GM12878 (cell line): ENCODE data around the gene GLMN. TPM values are rescaled to one million over a fixed set of nuclear protein-coding genes. Genes with fewer than 3 reads are reported as not detected.

Experiments
- ATAC-seq: fragments of 200-7000 bp; cut with Tn5 transposase; 3 replicates; pipeline ENCODE4 v1.9.1; 2020; ENCODE audit warnings: mild to moderate bottlenecking, moderate library complexity
- BruUV-seq: library from RNA; stranded (reverse); fragments of 400-500 nt; replicated peaks from 2 replicates; lab custom pipeline; 2021; lab: Mats Ljungman, UMichigan
- CTCF ChIA-PET: fragments of 300-600 bp; sonication (Branson Sonifier 250); formaldehyde crosslinking; extraction: SDS; loops from one replicate; lab custom pipeline; 2021; ENCODE audit warnings: inconsistent platforms; lab: Yijun Ruan, JAX
- POLR2A ChIA-PET: fragments of 350-600 bp; formaldehyde crosslinking; extraction: SDS; loops from one replicate; lab custom pipeline; 2021; ENCODE audit warnings: inconsistent platforms; lab: Charles Lee
- RAD21 ChIA-PET: fragments of 300-600 bp; sonication (Branson Sonifier 250); formaldehyde crosslinking; loops from one replicate; lab custom pipeline; 2023; ENCODE audit warnings: antibody characterized with exemption; ENCODE audit not compliant: unreplicated experiment; lab: Charles Lee
- SMC1A ChIA-PET: fragments of 300-600 bp; sonication (Branson Sonifier 250); formaldehyde crosslinking; loops from one replicate; lab custom pipeline; 2023; ENCODE audit not compliant: unreplicated experiment, uncharacterized antibody; lab: Charles Lee
- DNase-seq: peaks from one replicate; pipeline ENCODE4 v3.0.0-alpha.2; 2011; ENCODE audit warnings: low read depth, low spot score
- FAIRE-seq: peaks from 3 replicates; lab custom pipeline; 2011; peaks lifted over from hg19 to GRCh38; lab: Jason Lieb, UNC
- H2AFZ ChIP-seq: 2 replicates; pipeline ENCODE4 v1.6.0; 2011; ENCODE audit warnings: low read depth, low read length, control low read depth; ENCODE audit not compliant: control insufficient read depth
- H3K27ac ChIP-seq: 2 replicates; pipeline ENCODE4 v1.5.1; 2011; ENCODE audit warnings: control low read depth; ENCODE audit not compliant: control insufficient read depth, insufficient read depth
- H3K27me3 ChIP-seq, 2 experiments: replicated peaks in 1 of 2; 2 replicates each; pipeline versions ENCODE4 v1.6.0 to v1.6.1; 2011; ENCODE audit warnings: low read length in 1 of 2; ENCODE audit not compliant: control insufficient read depth in 2 of 2, insufficient read depth in 2 of 2
- H3K36me3 ChIP-seq, 2 experiments: 2 replicates each; pipeline ENCODE4 v1.5.1; 2011; ENCODE audit warnings: low read length in 1 of 2; ENCODE audit not compliant: control insufficient read depth in 2 of 2, insufficient read depth in 2 of 2
- H3K4me1 ChIP-seq: 2 replicates; pipeline ENCODE4 v1.6.1; 2011; ENCODE audit warnings: mild to moderate bottlenecking, low read length, moderate library complexity, mixed read lengths; ENCODE audit not compliant: control insufficient read depth, insufficient read depth
- H3K4me2 ChIP-seq: 2 replicates; pipeline ENCODE4 v1.6.0; 2011; ENCODE audit warnings: control low read depth; ENCODE audit not compliant: control insufficient read depth, insufficient read depth
- H3K4me3 ChIP-seq: fragments of 200-600 bp; sonication (generic); 2 replicates; pipeline ENCODE4 v1.5.1; 2016
- H3K79me2 ChIP-seq: 2 replicates; pipeline ENCODE4 v1.6.0; 2011; ENCODE audit warnings: low read length; ENCODE audit not compliant: control insufficient read depth, insufficient read depth
- H3K9ac ChIP-seq: 2 replicates; pipeline ENCODE4 v1.8.0; 2011; ENCODE audit warnings: low read length, control low read depth, mixed read lengths; ENCODE audit not compliant: control insufficient read depth, insufficient read depth
- H3K9me3 ChIP-seq: replicated peaks from 3 replicates; pipeline ENCODE4 v1.5.1; 2011; ENCODE audit warnings: mild to moderate bottlenecking, low read length; ENCODE audit not compliant: control insufficient read depth, insufficient read depth
- H4K20me1 ChIP-seq: 2 replicates; pipeline ENCODE4 v1.6.0; 2011; ENCODE audit not compliant: control insufficient read depth, insufficient read depth
- CBX3 ChIP-seq: fragments of 200-600 bp; sonication (generic); IDR thresholded peaks from 2 replicates; pipeline ENCODE4 v1.6.1; 2016; ENCODE audit warnings: low read depth, borderline replicate concordance
- ELK1 ChIP-seq: IDR thresholded peaks from 2 replicates; pipeline ENCODE4 v1.6.1; 2012; ENCODE audit warnings: low read depth, low read length, improper control_type of control experiment
- MEF2B ChIP-seq: fragments of 450-650 bp; IDR thresholded peaks from 2 replicates; pipeline ENCODE4 v1.6.1; 2018; ENCODE audit warnings: mild to moderate bottlenecking, moderate library complexity; ENCODE audit not compliant: partially characterized antibody, poor library complexity, severe bottlenecking
- MYC ChIP-seq: IDR thresholded peaks from 2 replicates; pipeline ENCODE4 v1.6.1; 2011; ENCODE audit warnings: mild to moderate bottlenecking, low read length, moderate library complexity, inconsistent platforms; ENCODE audit not compliant: insufficient read depth, insufficient replicate concordance, insufficient read length, severe bottlenecking
- NFYB ChIP-seq: IDR thresholded peaks from 2 replicates; pipeline ENCODE4 v1.6.1; 2011; ENCODE audit warnings: low read depth, mild to moderate bottlenecking, low read length, improper control_type of control experiment, moderate library complexity; ENCODE audit not compliant: insufficient read depth
- PAX8 ChIP-seq: fragments of 450-650 bp; IDR thresholded peaks from 2 replicates; pipeline ENCODE4 v1.6.1; 2017; ENCODE audit warnings: mild to moderate bottlenecking, moderate library complexity
- RAD21 ChIP-seq: IDR thresholded peaks from 2 replicates; pipeline ENCODE4 v1.6.1; 2011; ENCODE audit warnings: mild to moderate bottlenecking, low read depth, low read length, moderate library complexity; ENCODE audit not compliant: insufficient read depth
- RUNX3 ChIP-seq: IDR thresholded peaks from 2 replicates; pipeline ENCODE4 v1.6.1; 2012; ENCODE audit warnings: low read length, inconsistent platforms
- SIN3A ChIP-seq: IDR thresholded peaks from 2 replicates; pipeline ENCODE4 v1.6.1; 2012; ENCODE audit warnings: low read depth, low read length, improper control_type of control experiment
- TCF3 ChIP-seq: IDR thresholded peaks from 2 replicates; pipeline ENCODE4 v1.6.1; 2012; ENCODE audit warnings: low read depth, mild to moderate bottlenecking, low read length, borderline replicate concordance; ENCODE audit not compliant: insufficient read depth
- USF2 ChIP-seq: IDR thresholded peaks from 2 replicates; pipeline ENCODE4 v1.6.1; 2011; ENCODE audit warnings: low read depth, low read length, improper control_type of control experiment, borderline replicate concordance
- ZNF217 ChIP-seq: fragments of 450-650 bp; IDR thresholded peaks from 2 replicates; pipeline ENCODE4 v1.6.1; 2017; ENCODE audit warnings: antibody characterized with exemption, mild to moderate bottlenecking
- ZNF24 ChIP-seq: fragments of 450-650 bp; IDR thresholded peaks from 2 replicates; pipeline ENCODE4 v1.6.1; 2017; ENCODE audit warnings: antibody characterized with exemption, mild to moderate bottlenecking
- ZNF687 ChIP-seq: fragments of 450-650 bp; IDR thresholded peaks from 2 replicates; pipeline ENCODE4 v1.6.1; 2017; ENCODE audit warnings: mild to moderate bottlenecking, moderate library complexity
- WGBS: methylation state at CpG from one replicate; pipeline ENCODE4 v1.1.6; 2016; ENCODE audit warnings: low lambda C conversion rate; ENCODE audit not compliant: insufficient replicate concordance, insufficient coverage; ENCODE audit errors: missing lambda C conversion rate; 5-methylcytosine and 5-hydroxymethylcytosine counted together
- in situ Hi-C: fragments of 300-500 bp; cut with MboI; formaldehyde crosslinking; loops from 9 replicates; pipeline ENCODE4 v1.14.3; 2018; ENCODE audit warnings: mixed read lengths
- intact Hi-C: fragments of 100-400 bp; cut with micrococcal nuclease; formaldehyde crosslinking; loops from one replicate; pipeline ENCODE4 v1.14.2; 2022; ENCODE audit not compliant: unreplicated experiment
- polyA plus RNA-seq, 11 experiments: library from polyadenylated mRNA; depleted of rRNA in 4 of 11; unstranded in 6 of 11; stranded (reverse) in 5 of 11; fragments of >200 nt; fragmentation: Nextera tagmentation in 4 of 11; fragmentation: Illumina TruSeq in 1 of 11; extraction: Ambion mirVana in 4 of 11; extraction: Trizol in 1 of 11; gene quantifications; 1 replicate in 1 of 11; 2 replicates in 10 of 11; pipeline versions ENCODE4 v1.2.1 to v1.2.3, GENCODE V29; 2011 to 2016; ENCODE audit warnings: inconsistent platforms in 2 of 11, missing spikeins in 2 of 11, low read depth in 1 of 11
- total RNA-seq, 4 experiments: library from RNA; depleted of rRNA in 3 of 4; stranded (reverse); fragments of >200 nt in 3 of 4; fragmentation: Illumina TruSeq in 1 of 4; extraction: Trizol in 1 of 4; gene quantifications; 2 replicates each; pipeline versions ENCODE4 v1.2.1 to v1.2.3, GENCODE V29; 2013 to 2021

The GLMN gene
- total and polyA plus RNA-seq, 10 of the 15 experiments (the other 5 are each of a cell fraction or from before 2014, with no cell fraction given) = 11.5 to 33.7 (median 16.7) TPM

GRCh38 chr1:92277105-92277723 lies 21.6 kb downstream of the GLMN start (continued):
- TF ChIP-seq ZNF687 (no peak), CBX3 (no peak), ZNF217 (no peak), USF2 (no peak), MEF2B (no peak)

DNA sequence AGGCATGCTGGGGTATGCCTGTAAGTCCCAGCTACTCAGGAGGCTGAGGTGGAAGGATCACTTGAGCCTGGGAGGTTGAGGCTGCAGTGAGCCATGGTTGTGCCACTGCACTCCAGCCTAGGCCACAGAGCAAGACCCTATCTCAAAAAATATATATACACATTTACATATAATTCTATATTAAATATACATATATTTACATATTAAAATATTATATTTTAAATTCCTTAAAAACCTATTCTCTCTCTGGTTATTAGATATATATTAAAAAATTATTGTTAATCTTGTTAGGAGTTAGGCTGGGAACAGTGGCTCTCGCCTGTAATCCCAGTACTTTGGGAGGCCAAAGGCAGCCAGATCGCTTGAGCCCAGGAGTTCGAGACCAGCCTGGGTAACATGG lies 22.7 kb downstream of the GLMN start:
- H3K36me3 ChIP-seq = peaks cover 0 to 3% of the 10 kb centered on the region in 2 experiments; a peak in 2 of 4 replicates
- ChIA-PET RAD21 (interaction anchor here (1.2 kb wide), 1 partner anchor 15 kb away, joined by 3 read pairs; no protein-coding TSS in a partner anchor), CTCF (no interaction called here), POLR2A (no interaction called here), SMC1A (no interaction called here)
- TF ChIP-seq TCF3 (no peak), RAD21 (no peak), ELK1 (no peak), NFYB (no peak), SIN3A (no peak), ZNF24 (no peak), PAX8 (no peak), RUNX3 (no peak), MYC (no peak)
- FAIRE-seq = no peak
- intact Hi-C loops = no loop called here
- WGBS = 93% methylated on average over 3 of the region's 3 CpGs
- BruUV-seq = no TSS peak
- H3K4me2 ChIP-seq = no peak overlapping the region
- no peaks in the 10 kb centered on the region for H3K79me2 ChIP-seq
- no peaks in the 10 kb centered on the region for H3K9me3 ChIP-seq
- no peak overlapping the region for H2AFZ ChIP-seq
- DNase-seq = no peak
- no peaks in the 10 kb centered on the region for H3K4me1 ChIP-seq
- H4K20me1 ChIP-seq = no peaks in the 10 kb centered on the region
- no peak overlapping the region for H3K9ac ChIP-seq
- no peak overlapping the region for H3K4me3 ChIP-seq
- H3K27ac ChIP-seq = no peak overlapping the region
- ATAC-seq = no peak
- in situ Hi-C loops = no loop called here
- no peaks in the 10 kb centered on the region for H3K27me3 ChIP-seq
